HepG2 (cell line): ENCODE results near the gene NSD1. TPM values are rescaled to one million over a fixed set of nuclear protein-coding genes. Genes with fewer than 3 reads are reported as not detected.

Source experiments
- ATAC-seq: fragments of 200-7000 bp; cut with Tn5 transposase; 3 replicates; pipeline ENCODE4 v1.9.1; 2020; ENCODE audit warnings: mild to moderate bottlenecking, moderate library complexity
- BruUV-seq: library from RNA; stranded (reverse); fragments of 400-500 nt; replicated peaks from 2 replicates; lab custom pipeline; 2021; lab: Mats Ljungman, UMichigan
- CTCF ChIA-PET: fragments of 300-600 bp; formaldehyde crosslinking; extraction: SDS; loops from one replicate; lab custom pipeline; 2021; ENCODE audit warnings: low total read pairs, inconsistent platforms, low intra/inter-chr PET ratio; lab: Yijun Ruan, JAX
- POLR2A ChIA-PET: fragments of 350-600 bp; sonication (Branson Sonifier 250); formaldehyde crosslinking; loops from one replicate; lab custom pipeline; 2020; ENCODE audit warnings: antibody characterized with exemption, inconsistent platforms; lab: Yijun Ruan, JAX
- DNase-seq: peaks from one replicate; pipeline ENCODE4 v3.0.0-alpha.2; 2015; ENCODE audit warnings: low spot score
- FAIRE-seq: peaks from 3 replicates; lab custom pipeline; 2011; peaks lifted over from hg19 to GRCh38; lab: Jason Lieb, UNC
- H2AFZ ChIP-seq: one replicate; pipeline ENCODE4 v1.6.1; 2011; ENCODE audit warnings: low read length, inconsistent platforms
- H3K27ac ChIP-seq: fragments of 300-600 bp; 3 replicates; pipeline ENCODE4 v1.8.0; 2011; ENCODE audit warnings: mixed run types, mild to moderate bottlenecking, mixed read lengths, low read length, inconsistent platforms; ENCODE audit not compliant: insufficient read depth; ENCODE audit errors: extremely low read length
- H3K27me3 ChIP-seq, 2 experiments: fragments of 200-600 bp in 1 of 2; 2 replicates in 1 of 2; 3 replicates in 1 of 2; pipeline versions ENCODE4 v1.6.0 to v1.8.0; 2011; ENCODE audit warnings: low read length in 2 of 2, mild to moderate bottlenecking in 2 of 2, moderate library complexity in 2 of 2, inconsistent platforms in 1 of 2; ENCODE audit not compliant: insufficient read depth in 2 of 2, control insufficient read depth in 1 of 2
- H3K36me3 ChIP-seq, 2 experiments: fragments of 200-600 bp in 1 of 2; replicated peaks in 1 of 2; 2 replicates in 1 of 2; 3 replicates in 1 of 2; pipeline versions ENCODE4 v1.5.1 to v1.8.0; 2011; ENCODE audit warnings: low read length in 2 of 2, inconsistent platforms in 1 of 2; ENCODE audit not compliant: insufficient read depth in 2 of 2, control insufficient read depth in 1 of 2
- H3K4me1 ChIP-seq: 2 replicates; pipeline ENCODE4 v1.5.1; 2012; ENCODE audit warnings: low read length, inconsistent platforms; ENCODE audit not compliant: insufficient read depth
- H3K4me2 ChIP-seq: 2 replicates; pipeline ENCODE4 v1.6.0; 2011; ENCODE audit warnings: low read depth, low read length, inconsistent platforms
- H3K4me3 ChIP-seq, 3 experiments: fragments of 200-600 bp in 1 of 3; sonication (generic), shearing (Covaris generic) in 1 of 3; replicated peaks in 1 of 3; 2 replicates each; pipeline ENCODE4 v1.5.1; 2011 to 2016; ENCODE audit warnings: low read length in 3 of 3, inconsistent platforms in 2 of 3, low read depth in 2 of 3, mild to moderate bottlenecking in 2 of 3, control low read depth in 1 of 3, mixed read lengths in 1 of 3; ENCODE audit not compliant: insufficient read depth in 1 of 3
- H3K79me2 ChIP-seq: one replicate; pipeline ENCODE4 v1.6.1; 2011; ENCODE audit warnings: low read length, inconsistent platforms; ENCODE audit not compliant: insufficient read depth
- H3K9ac ChIP-seq: 2 replicates; pipeline ENCODE4 v1.6.0; 2011; ENCODE audit warnings: mild to moderate bottlenecking, low read depth, low read length, inconsistent platforms; ENCODE audit not compliant: insufficient read depth
- H3K9me3 ChIP-seq: 2 replicates; pipeline ENCODE4 v1.5.1; 2012; ENCODE audit warnings: mild to moderate bottlenecking, low read length
- H4K20me1 ChIP-seq: 2 replicates; pipeline ENCODE4 v1.6.0; 2011; ENCODE audit warnings: inconsistent platforms, mild to moderate bottlenecking, low read length, moderate library complexity; ENCODE audit not compliant: insufficient read depth
- CAMTA2 ChIP-seq: sonication (generic); formaldehyde crosslinking; IDR thresholded peaks from 2 replicates; pipeline ENCODE4 v1.4.0; 2020; ENCODE audit warnings: mild to moderate bottlenecking, missing genetic modification reagents, borderline replicate concordance
- MAF1 ChIP-seq: sonication (generic); formaldehyde crosslinking; IDR thresholded peaks from 2 replicates; pipeline ENCODE4 v1.5.0; 2020; ENCODE audit warnings: missing genetic modification reagents, borderline replicate concordance
- NFYB ChIP-seq: sonication (generic); formaldehyde crosslinking; IDR thresholded peaks from 2 replicates; pipeline ENCODE4 v1.4.0; 2020; ENCODE audit warnings: missing genetic modification reagents
- PAWR ChIP-seq: sonication (generic); formaldehyde crosslinking; IDR thresholded peaks from 2 replicates; pipeline ENCODE4 v1.4.0; 2020; ENCODE audit warnings: missing genetic modification reagents, mild to moderate bottlenecking, borderline replicate concordance
- SNRNP70 ChIP-seq: fragments of 200-400 bp; formaldehyde crosslinking; IDR thresholded peaks from 2 replicates; pipeline ENCODE4 v1.6.1; 2017; ENCODE audit warnings: mild to moderate bottlenecking, low read depth, low read length, moderate library complexity
- TP53 ChIP-seq: sonication (generic); formaldehyde crosslinking; conservative IDR thresholded peaks from 2 replicates; pipeline ENCODE4 v1.4.0; 2020; ENCODE audit warnings: missing genetic modification reagents
- ZC3H4 ChIP-seq: sonication (generic); formaldehyde crosslinking; IDR thresholded peaks from 2 replicates; pipeline ENCODE4 v1.4.0; 2020; ENCODE audit warnings: missing genetic modification reagents, borderline replicate concordance
- ZNF230 ChIP-seq: sonication (generic); formaldehyde crosslinking; IDR thresholded peaks from 2 replicates; pipeline ENCODE4 v1.4.0; 2020; ENCODE audit warnings: mild to moderate bottlenecking, missing genetic modification reagents
- ZNF256 ChIP-seq: sonication (generic); formaldehyde crosslinking; conservative IDR thresholded peaks from 2 replicates; pipeline ENCODE4 v1.4.0; 2020; ENCODE audit warnings: missing genetic modification reagents
- ZNF570 ChIP-seq: sonication (generic); formaldehyde crosslinking; IDR thresholded peaks from 2 replicates; pipeline ENCODE4 v1.4.0; 2020; ENCODE audit warnings: mild to moderate bottlenecking, missing genetic modification reagents, borderline replicate concordance
- ZNF7 ChIP-seq: IDR thresholded peaks from 2 replicates; pipeline ENCODE4 v1.6.1; 2016; ENCODE audit warnings: missing biosample characterization, missing genetic modification reagents
- WGBS: methylation state at CpG from one replicate; pipeline ENCODE4 v1.1.6; 2017; ENCODE audit warnings: low lambda C conversion rate; 5-methylcytosine and 5-hydroxymethylcytosine counted together
- in situ Hi-C: cut with HindIII; loops from 2 replicates; pipeline ENCODE4 v1.10.0; 2017; ENCODE audit warnings: low pct_unique_long_range_greater_than_20kb; ENCODE audit not compliant: extremely low pct_ligation_motif_present
- intact Hi-C: fragments of 100-400 bp; cut with micrococcal nuclease; formaldehyde crosslinking; loops from one replicate; pipeline ENCODE4 v1.10.0; 2022; ENCODE audit not compliant: unreplicated experiment
- polyA plus RNA-seq, 8 experiments: library from polyadenylated mRNA; depleted of rRNA in 3 of 8; stranded (reverse) in 7 of 8; unstranded in 1 of 8; fragments of >200 nt; fragmentation: Illumina TruSeq in 4 of 8; extraction: Trizol in 4 of 8; gene quantifications; 2 replicates each; pipeline versions ENCODE4 v1.2.1 to v1.2.3, GENCODE V29; 2011 to 2016; ENCODE audit warnings: low read depth in 4 of 8, missing spikeins in 1 of 8, mixed read lengths in 1 of 8; ENCODE audit not compliant: insufficient read depth in 1 of 8
- total RNA-seq, 5 experiments: library from RNA; depleted of rRNA; stranded (reverse); fragments of >200 nt; fragmentation: Illumina TruSeq; extraction: Trizol; gene quantifications; 2 replicates each; pipeline ENCODE4 v1.2.3, GENCODE V29; 2016; ENCODE audit warnings: low read depth in 1 of 5
- TF ChIP-seq, protein P1 (sequence below): sonication (generic); formaldehyde crosslinking; IDR thresholded peaks from 2 replicates; pipeline ENCODE4 v1.4.0; 2020; ENCODE audit warnings: missing genetic modification reagents
- TF ChIP-seq, protein P2 (sequence below): sonication (generic); formaldehyde crosslinking; IDR thresholded peaks from 2 replicates; pipeline ENCODE4 v1.4.0; 2020; ENCODE audit warnings: missing genetic modification reagents
- TF ChIP-seq, protein P3 (sequence below): sonication (generic); formaldehyde crosslinking; IDR thresholded peaks from 2 replicates; pipeline ENCODE4 v1.8.1; 2023; ENCODE audit warnings: missing genetic modification reagents, inconsistent platforms, borderline replicate concordance
- TF ChIP-seq, protein P4 (sequence below): sonication (generic); formaldehyde crosslinking; conservative IDR thresholded peaks from 2 replicates; pipeline ENCODE4 v1.8.0; 2022; ENCODE audit warnings: mild to moderate bottlenecking, moderate library complexity, missing genetic modification reagents
- TF ChIP-seq, protein P5 (sequence below): sonication (generic); formaldehyde crosslinking; IDR thresholded peaks from 2 replicates; pipeline ENCODE4 v1.5.0; 2020; ENCODE audit warnings: missing genetic modification reagents

NSD1 gene
- total and polyA plus RNA-seq, 2 of the 13 experiments (the other 11 are each of a cell fraction or from before 2014, with no cell fraction given): 0.01 to 0.09 TPM

DNA sequence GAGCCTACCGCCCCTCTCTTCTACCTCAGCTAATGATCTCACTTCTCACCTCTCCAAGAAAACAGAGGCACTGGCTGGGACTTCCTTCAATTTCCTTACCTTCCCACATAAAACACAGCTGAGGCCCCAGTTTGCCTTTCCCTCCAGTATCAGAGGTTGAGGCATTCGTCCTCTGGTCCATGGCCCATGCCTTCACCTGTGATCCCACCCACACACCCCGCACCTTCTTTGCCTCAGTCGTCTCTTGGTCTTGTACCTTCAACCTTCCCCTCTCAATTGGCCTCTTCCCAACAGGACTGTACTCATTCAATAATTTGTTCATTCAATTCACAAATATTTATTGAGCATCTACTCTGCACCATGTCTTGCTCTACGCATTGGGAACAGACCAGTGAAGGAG lies 11.0 kb upstream of the NSD1 start:
- intact Hi-C loops (no loop called here), in situ Hi-C loops (loop anchor here (25.0 kb wide), 1 partner anchor 340 kb away; the partner anchor contains the start of gene DBN1)
- no peaks in the 10 kb centered on the region for H3K27me3 ChIP-seq
- H3K4me2 ChIP-seq: no peak overlapping the region
- 57% methylated on average over 5 of the region's 5 CpGs for WGBS
- TF ChIP-seq CAMTA2 (CRISPR knock-in tag) (no peak), MAF1 (no peak), ZNF7 (CRISPR knock-in tag) (no peak), ZC3H4 (no peak), NFYB (CRISPR knock-in tag) (no peak), ZNF570 (CRISPR knock-in tag) (no peak), TP53 (CRISPR knock-in tag) (no peak), ZNF256 (CRISPR knock-in tag) (no peak), SNRNP70 (no peak), ZNF230 (CRISPR knock-in tag) (no peak), PAWR (no peak)
- TF ChIP-seq, protein P1, sequence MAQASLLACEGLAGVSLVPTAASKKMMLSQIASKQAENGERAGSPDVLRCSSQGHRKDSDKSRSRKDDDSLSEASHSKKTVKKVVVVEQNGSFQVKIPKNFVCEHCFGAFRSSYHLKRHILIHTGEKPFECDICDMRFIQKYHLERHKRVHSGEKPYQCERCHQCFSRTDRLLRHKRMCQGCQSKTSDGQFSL (CRISPR knock-in tag): no peak
- TF ChIP-seq, protein P2, sequence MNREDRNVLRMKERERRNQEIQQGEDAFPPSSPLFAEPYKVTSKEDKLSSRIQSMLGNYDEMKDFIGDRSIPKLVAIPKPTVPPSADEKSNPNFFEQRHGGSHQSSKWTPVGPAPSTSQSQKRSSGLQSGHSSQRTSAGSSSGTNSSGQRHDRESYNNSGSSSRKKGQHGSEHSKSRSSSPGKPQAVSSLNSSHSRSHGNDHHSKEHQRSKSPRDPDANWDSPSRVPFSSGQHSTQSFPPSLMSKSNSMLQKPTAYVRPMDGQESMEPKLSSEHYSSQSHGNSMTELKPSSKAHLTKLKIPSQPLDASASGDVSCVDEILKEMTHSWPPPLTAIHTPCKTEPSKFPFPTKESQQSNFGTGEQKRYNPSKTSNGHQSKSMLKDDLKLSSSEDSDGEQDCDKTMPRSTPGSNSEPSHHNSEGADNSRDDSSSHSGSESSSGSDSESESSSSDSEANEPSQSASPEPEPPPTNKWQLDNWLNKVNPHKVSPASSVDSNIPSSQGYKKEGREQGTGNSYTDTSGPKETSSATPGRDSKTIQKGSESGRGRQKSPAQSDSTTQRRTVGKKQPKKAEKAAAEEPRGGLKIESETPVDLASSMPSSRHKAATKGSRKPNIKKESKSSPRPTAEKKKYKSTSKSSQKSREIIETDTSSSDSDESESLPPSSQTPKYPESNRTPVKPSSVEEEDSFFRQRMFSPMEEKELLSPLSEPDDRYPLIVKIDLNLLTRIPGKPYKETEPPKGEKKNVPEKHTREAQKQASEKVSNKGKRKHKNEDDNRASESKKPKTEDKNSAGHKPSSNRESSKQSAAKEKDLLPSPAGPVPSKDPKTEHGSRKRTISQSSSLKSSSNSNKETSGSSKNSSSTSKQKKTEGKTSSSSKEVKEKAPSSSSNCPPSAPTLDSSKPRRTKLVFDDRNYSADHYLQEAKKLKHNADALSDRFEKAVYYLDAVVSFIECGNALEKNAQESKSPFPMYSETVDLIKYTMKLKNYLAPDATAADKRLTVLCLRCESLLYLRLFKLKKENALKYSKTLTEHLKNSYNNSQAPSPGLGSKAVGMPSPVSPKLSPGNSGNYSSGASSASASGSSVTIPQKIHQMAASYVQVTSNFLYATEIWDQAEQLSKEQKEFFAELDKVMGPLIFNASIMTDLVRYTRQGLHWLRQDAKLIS (CRISPR knock-in tag): no peak
- TF ChIP-seq, protein P3, sequence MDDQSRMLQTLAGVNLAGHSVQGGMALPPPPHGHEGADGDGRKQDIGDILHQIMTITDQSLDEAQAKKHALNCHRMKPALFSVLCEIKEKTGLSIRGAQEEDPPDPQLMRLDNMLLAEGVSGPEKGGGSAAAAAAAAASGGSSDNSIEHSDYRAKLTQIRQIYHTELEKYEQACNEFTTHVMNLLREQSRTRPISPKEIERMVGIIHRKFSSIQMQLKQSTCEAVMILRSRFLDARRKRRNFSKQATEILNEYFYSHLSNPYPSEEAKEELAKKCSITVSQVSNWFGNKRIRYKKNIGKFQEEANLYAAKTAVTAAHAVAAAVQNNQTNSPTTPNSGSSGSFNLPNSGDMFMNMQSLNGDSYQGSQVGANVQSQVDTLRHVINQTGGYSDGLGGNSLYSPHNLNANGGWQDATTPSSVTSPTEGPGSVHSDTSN (CRISPR knock-in tag): no peak
- TF ChIP-seq, protein P4, sequence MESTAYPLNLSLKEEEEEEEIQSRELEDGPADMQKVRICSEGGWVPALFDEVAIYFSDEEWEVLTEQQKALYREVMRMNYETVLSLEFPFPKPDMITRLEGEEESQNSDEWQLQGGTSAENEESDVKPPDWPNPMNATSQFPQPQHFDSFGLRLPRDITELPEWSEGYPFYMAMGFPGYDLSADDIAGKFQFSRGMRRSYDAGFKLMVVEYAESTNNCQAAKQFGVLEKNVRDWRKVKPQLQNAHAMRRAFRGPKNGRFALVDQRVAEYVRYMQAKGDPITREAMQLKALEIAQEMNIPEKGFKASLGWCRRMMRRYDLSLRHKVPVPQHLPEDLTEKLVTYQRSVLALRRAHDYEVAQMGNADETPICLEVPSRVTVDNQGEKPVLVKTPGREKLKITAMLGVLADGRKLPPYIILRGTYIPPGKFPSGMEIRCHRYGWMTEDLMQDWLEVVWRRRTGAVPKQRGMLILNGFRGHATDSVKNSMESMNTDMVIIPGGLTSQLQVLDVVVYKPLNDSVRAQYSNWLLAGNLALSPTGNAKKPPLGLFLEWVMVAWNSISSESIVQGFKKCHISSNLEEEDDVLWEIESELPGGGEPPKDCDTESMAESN (CRISPR knock-in tag): no peak
- TF ChIP-seq, protein P5, sequence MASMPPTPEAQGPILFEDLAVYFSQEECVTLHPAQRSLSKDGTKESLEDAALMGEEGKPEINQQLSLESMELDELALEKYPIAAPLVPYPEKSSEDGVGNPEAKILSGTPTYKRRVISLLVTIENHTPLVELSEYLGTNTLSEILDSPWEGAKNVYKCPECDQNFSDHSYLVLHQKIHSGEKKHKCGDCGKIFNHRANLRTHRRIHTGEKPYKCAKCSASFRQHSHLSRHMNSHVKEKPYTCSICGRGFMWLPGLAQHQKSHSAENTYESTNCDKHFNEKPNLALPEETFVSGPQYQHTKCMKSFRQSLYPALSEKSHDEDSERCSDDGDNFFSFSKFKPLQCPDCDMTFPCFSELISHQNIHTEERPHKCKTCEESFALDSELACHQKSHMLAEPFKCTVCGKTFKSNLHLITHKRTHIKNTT (CRISPR knock-in tag): no peak
- no peak overlapping the region for H3K4me3 ChIP-seq
- FAIRE-seq (no peak), DNase-seq (no peak), ATAC-seq (no peak)
- no TSS peak for BruUV-seq
- H2AFZ ChIP-seq: no peak overlapping the region
- ChIA-PET CTCF (no interaction called here), POLR2A (no interaction called here)
- no peaks in the 10 kb centered on the region for H3K4me1 ChIP-seq
- no peak overlapping the region for H3K9ac ChIP-seq
- no peaks in the 10 kb centered on the region for H3K36me3 ChIP-seq
- no peaks in the 10 kb centered on the region for H3K9me3 ChIP-seq
- H3K27ac ChIP-seq: no peak overlapping the region
- no peaks in the 10 kb centered on the region for H3K79me2 ChIP-seq
- H4K20me1 ChIP-seq: no peaks in the 10 kb centered on the region
